IMR-90 (cell line): ENCODE measurements around the gene LCE1B. TPM values are rescaled to one million over a fixed set of nuclear protein-coding genes. Genes with fewer than 3 reads are reported as not detected.

Source experiments
- ATAC-seq: fragments of 200-7000 bp; cut with Tn5 transposase; 2 replicates; pipeline ENCODE4 v1.9.1; 2020; ENCODE audit warnings: low read depth, mild to moderate bottlenecking, moderate library complexity
- BruUV-seq: library from RNA; stranded (reverse); fragments of 400-500 nt; replicated peaks from 2 replicates; lab custom pipeline; 2021; lab: Mats Ljungman, UMichigan
- CTCF ChIA-PET: fragments of 300-600 bp; formaldehyde crosslinking; extraction: SDS; loops from one replicate; lab custom pipeline; 2021; ENCODE audit warnings: antibody characterized with exemption; lab: Yijun Ruan, JAX
- POLR2A ChIA-PET: fragments of 300-600 bp; sonication (Branson Sonifier 250); formaldehyde crosslinking; loops from one replicate; lab custom pipeline; 2022; ENCODE audit warnings: antibody characterized with exemption; ENCODE audit not compliant: unreplicated experiment; lab: Charles Lee
- DNase-seq: peaks from one replicate; pipeline ENCODE4 v3.0.0; 2013
- H2AFZ ChIP-seq: replicated peaks from 2 replicates; pipeline ENCODE3; 2013; ENCODE audit warnings: low read length, mild to moderate bottlenecking; ENCODE audit not compliant: poor library complexity
- H2AK5ac ChIP-seq: 2 replicates; pipeline ENCODE4 v1.6.1; 2013; ENCODE audit warnings: low read depth, low read length, inconsistent platforms
- H2AK9ac ChIP-seq: replicated peaks from 2 replicates; pipeline ENCODE3; 2013; ENCODE audit warnings: mild to moderate bottlenecking, low read depth, low read length, moderate library complexity; ENCODE audit not compliant: poor library complexity
- H2BK120ac ChIP-seq: 2 replicates; pipeline ENCODE4 v1.6.1; 2013; ENCODE audit warnings: low read depth, low read length, inconsistent platforms
- H2BK15ac ChIP-seq: 3 replicates; pipeline ENCODE4 v1.6.1; 2013; ENCODE audit warnings: low read depth, low read length, inconsistent platforms
- H2BK20ac ChIP-seq: 2 replicates; pipeline ENCODE4 v1.6.1; 2013; ENCODE audit warnings: low read depth, mild to moderate bottlenecking, inconsistent platforms, low read length, moderate library complexity
- H2BK5ac ChIP-seq: 2 replicates; pipeline ENCODE4 v1.6.1; 2013; ENCODE audit warnings: mild to moderate bottlenecking, low read depth, low read length, inconsistent platforms; ENCODE audit not compliant: poor library complexity, severe bottlenecking
- H3K14ac ChIP-seq: replicated peaks from 2 replicates; pipeline ENCODE4 v1.6.1; 2013; ENCODE audit warnings: low read depth, low read length, inconsistent platforms
- H3K18ac ChIP-seq: 2 replicates; pipeline ENCODE4 v1.6.1; 2013; ENCODE audit warnings: low read depth, low read length, control low read depth
- H3K23ac ChIP-seq: 2 replicates; pipeline ENCODE4 v1.6.1; 2013; ENCODE audit warnings: low read depth, low read length, inconsistent platforms
- H3K27ac ChIP-seq: 2 replicates; pipeline ENCODE4 v1.5.1; 2013; ENCODE audit warnings: mild to moderate bottlenecking, control low read depth, low read length; ENCODE audit not compliant: insufficient read depth
- H3K27me3 ChIP-seq: 2 replicates; pipeline ENCODE4 v1.6.1; 2013; ENCODE audit warnings: low read length; ENCODE audit not compliant: control insufficient read depth, insufficient read depth
- H3K36me3 ChIP-seq: 2 replicates; pipeline ENCODE4 v1.6.1; 2013; ENCODE audit warnings: low read length, mixed read lengths; ENCODE audit not compliant: control insufficient read depth, insufficient read depth
- H3K4ac ChIP-seq: 2 replicates; pipeline ENCODE4 v1.6.1; 2013; ENCODE audit warnings: low read depth, low read length, inconsistent platforms
- H3K4me1 ChIP-seq: 2 replicates; pipeline ENCODE4 v1.6.1; 2013; ENCODE audit warnings: low read length, mixed read lengths; ENCODE audit not compliant: control insufficient read depth, insufficient read depth
- H3K4me2 ChIP-seq: 2 replicates; pipeline ENCODE4 v1.6.1; 2013; ENCODE audit warnings: low read depth, mild to moderate bottlenecking, control low read depth, low read length, moderate library complexity
- H3K4me3 ChIP-seq: 2 replicates; pipeline ENCODE4 v1.5.1; 2013; ENCODE audit warnings: low read depth, mild to moderate bottlenecking, control low read depth, low read length, moderate library complexity; ENCODE audit not compliant: insufficient read depth
- H3K56ac ChIP-seq: 2 replicates; pipeline ENCODE4 v1.6.1; 2013; ENCODE audit warnings: low read length, inconsistent platforms; ENCODE audit not compliant: insufficient read depth; ENCODE audit errors: extremely low read depth
- H3K79me1 ChIP-seq, 2 experiments: 2 replicates each; pipeline ENCODE4 v1.6.1; 2013; ENCODE audit warnings: low read length in 2 of 2, inconsistent platforms in 1 of 2, low read depth in 1 of 2
- H3K9ac ChIP-seq: 2 replicates; pipeline ENCODE4 v1.6.1; 2013; ENCODE audit warnings: low read depth, low read length, control low read depth
- H3K9me1 ChIP-seq: 2 replicates; pipeline ENCODE4 v1.6.1; 2013; ENCODE audit warnings: low read length, inconsistent platforms; ENCODE audit not compliant: insufficient read depth
- H3K9me3 ChIP-seq: 2 replicates; pipeline ENCODE4 v1.6.1; 2013; ENCODE audit warnings: low read length; ENCODE audit not compliant: control insufficient read depth, insufficient read depth
- H4K20me1 ChIP-seq: 2 replicates; pipeline ENCODE4 v1.6.1; 2013; ENCODE audit warnings: low read length, inconsistent platforms; ENCODE audit not compliant: insufficient read depth
- H4K5ac ChIP-seq: 2 replicates; pipeline ENCODE4 v1.6.1; 2013; ENCODE audit warnings: mild to moderate bottlenecking, low read depth, low read length, control low read depth
- H4K8ac ChIP-seq, 2 experiments: 2 replicates each; pipeline ENCODE4 v1.6.1; 2013; ENCODE audit warnings: low read depth in 2 of 2, low read length in 2 of 2, control low read depth in 1 of 2, inconsistent platforms in 1 of 2
- H4K91ac ChIP-seq: 2 replicates; pipeline ENCODE4 v1.6.1; 2013; ENCODE audit warnings: low read depth, low read length, inconsistent platforms; ENCODE audit not compliant: insufficient read depth
- BHLHE40 ChIP-seq: fragments of 150-350 bp; IDR thresholded peaks from 2 replicates; pipeline ENCODE4 v1.6.1; 2016; ENCODE audit warnings: mild to moderate bottlenecking, low read depth, low read length
- CHD1 ChIP-seq: IDR thresholded peaks from 2 replicates; pipeline ENCODE4 v1.6.1; 2012; ENCODE audit warnings: low read depth, low read length, improper control_type of control experiment
- FOS ChIP-seq: fragments of 150-350 bp; IDR thresholded peaks from 2 replicates; pipeline ENCODE4 v1.6.1; 2016; ENCODE audit warnings: low read depth, low read length
- MAFK ChIP-seq: IDR thresholded peaks from 2 replicates; pipeline ENCODE4 v1.6.1; 2012; ENCODE audit warnings: low read depth, low read length, improper control_type of control experiment
- MAZ ChIP-seq: IDR thresholded peaks from 2 replicates; pipeline ENCODE4 v1.6.1; 2012; ENCODE audit warnings: low read depth, mild to moderate bottlenecking, low read length, improper control_type of control experiment, moderate library complexity, borderline replicate concordance
- POLR2A ChIP-seq: IDR thresholded peaks from 2 replicates; pipeline ENCODE4 v1.6.1; 2012; ENCODE audit warnings: mild to moderate bottlenecking, low read depth, low read length
- RFX5 ChIP-seq: IDR thresholded peaks from 2 replicates; pipeline ENCODE4 v1.8.0; 2012; ENCODE audit warnings: low read depth, mild to moderate bottlenecking, low read length, moderate library complexity
- WGBS, 2 experiments: methylation state at CpG; one replicate each; pipeline versions ENCODE4 v1.1.5 to v1.1.7; 2013; ENCODE audit warnings: missing lambda C conversion rate in 2 of 2; ENCODE audit not compliant: insufficient read length in 1 of 2; ENCODE audit errors: extremely low coverage in 2 of 2; 5-methylcytosine and 5-hydroxymethylcytosine counted together
- dilution Hi-C: fragments of 300-500 bp; cut with HindIII; formaldehyde crosslinking; loops from one replicate; pipeline ENCODE4 v1.14.3; 2018; ENCODE audit warnings: low sequenced_read_pairs; ENCODE audit not compliant: unreplicated experiment
- in situ Hi-C: fragments of 300-500 bp; cut with MboI; formaldehyde crosslinking; loops from 3 replicates; pipeline ENCODE4 v1.14.3; 2019; ENCODE audit warnings: low sequenced_read_pairs, inconsistent platforms, mixed read lengths
- intact Hi-C: fragments of 100-400 bp; cut with micrococcal nuclease; formaldehyde crosslinking; loops from 2 replicates; pipeline ENCODE4 v1.10.0; 2022
- polyA plus RNA-seq, 3 experiments: library from polyadenylated mRNA; depleted of rRNA; stranded (reverse); fragments of >200 nt; gene quantifications; 2 replicates each; pipeline ENCODE4 v1.2.3, GENCODE V29; 2012; ENCODE audit warnings: low replicate concordance in 1 of 3
- total RNA-seq: library from RNA; depleted of rRNA; stranded (reverse); fragments of >200 nt; gene quantifications from 2 replicates; pipeline ENCODE4 v1.2.3, GENCODE V29; 2012
- TF ChIP-seq, protein P1 (sequence below): fragments of 150-350 bp; IDR thresholded peaks from 2 replicates; pipeline ENCODE4 v1.6.1; 2017; ENCODE audit warnings: mild to moderate bottlenecking, antibody characterized with exemption, low read length, low read depth

LCE1B gene
- total and polyA plus RNA-seq, 2 of the 4 experiments (the other 2 are of a cell fraction) = not detected

GRCh38 chr1:152858062-152858461 lies 46.3 kb downstream of the LCE1B start:
- H4K91ac ChIP-seq = no peak overlapping the region
- H2AK5ac ChIP-seq = no peak overlapping the region
- intact Hi-C loops (no loop called here), dilution Hi-C loops (no loop called here), in situ Hi-C loops (no loop called here)
- no peak overlapping the region for H3K56ac ChIP-seq
- no peak overlapping the region for H3K23ac ChIP-seq
- no peak for ATAC-seq
- no peak overlapping the region for H3K14ac ChIP-seq
- no peak overlapping the region for H2BK5ac ChIP-seq
- CTCF ChIA-PET = no interaction called here
- no peak overlapping the region for H2BK15ac ChIP-seq
- no peak overlapping the region for H4K8ac ChIP-seq
- WGBS, 2 experiments = no CpG with 5 or more reads among the region's 1 CpG
- H4K5ac ChIP-seq = no peak overlapping the region
- no peaks in the 10 kb centered on the region for H3K79me1 ChIP-seq
- no peak overlapping the region for H3K18ac ChIP-seq
- no peaks in the 10 kb centered on the region for H3K36me3 ChIP-seq
- H3K4me2 ChIP-seq = no peak overlapping the region
- no peak overlapping the region for H2BK120ac ChIP-seq
- no peaks in the 10 kb centered on the region for H3K4me1 ChIP-seq
- no peak overlapping the region for H2AK9ac ChIP-seq
- no peak overlapping the region for H2AFZ ChIP-seq
- no peak overlapping the region for H3K9ac ChIP-seq
- no peaks in the 10 kb centered on the region for H3K9me1 ChIP-seq
- TF ChIP-seq MAZ (no peak), FOS (no peak), POLR2A (no peak), MAFK (no peak), BHLHE40 (no peak), RFX5 (no peak), CHD1 (no peak)
- TF ChIP-seq, protein P1, sequence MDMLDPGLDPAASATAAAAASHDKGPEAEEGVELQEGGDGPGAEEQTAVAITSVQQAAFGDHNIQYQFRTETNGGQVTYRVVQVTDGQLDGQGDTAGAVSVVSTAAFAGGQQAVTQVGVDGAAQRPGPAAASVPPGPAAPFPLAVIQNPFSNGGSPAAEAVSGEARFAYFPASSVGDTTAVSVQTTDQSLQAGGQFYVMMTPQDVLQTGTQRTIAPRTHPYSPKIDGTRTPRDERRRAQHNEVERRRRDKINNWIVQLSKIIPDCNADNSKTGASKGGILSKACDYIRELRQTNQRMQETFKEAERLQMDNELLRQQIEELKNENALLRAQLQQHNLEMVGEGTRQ = no peak
- no peak overlapping the region for H2BK20ac ChIP-seq
- H4K20me1 ChIP-seq = no peaks in the 10 kb centered on the region
- no peak for DNase-seq
- no TSS peak for BruUV-seq
- H3K4me3 ChIP-seq = no peak overlapping the region
- no peaks in the 10 kb centered on the region for H3K9me3 ChIP-seq
- H3K27ac ChIP-seq = no peak overlapping the region
- no peak overlapping the region for H3K4ac ChIP-seq
- H3K27me3 ChIP-seq = no peaks in the 10 kb centered on the region
- POLR2A ChIA-PET = no interaction called here
